ENCODE data around the gene RRBP1.

RRBP1 gene

GRCh38 chr20:17636523-17637412 is 45.3 kb downstream of the RRBP1 start:
- no peak for DNase-seq (ENCODE audit: low spot score)

- DNase-seq (ENCODE audit: low spot score) = peak; percentile 27
Observed at GRCh38 chr20:17635332-17636244, 46.5 kb downstream of the RRBP1 start.

GRCh38 chr20:17634661-17635331 is 47.2 kb downstream of the RRBP1 start:
- no peak for DNase-seq (ENCODE audit: low spot score)

- no peak for DNase-seq (ENCODE audit: low spot score)
Observed at GRCh38 chr20:17633850-17634500, 48.1 kb downstream of the RRBP1 start.

- DNase-seq (ENCODE audit: low spot score) = no peak
Observed at GRCh38 chr20:17633221-17633849, 48.7 kb downstream of the RRBP1 start.

- DNase-seq (ENCODE audit: low spot score) = no peak
Observed at GRCh38 chr20:17631576-17632319, 50.3 kb downstream of the RRBP1 start.

GRCh38 chr20:17630806-17631195 is 51.2 kb downstream of the RRBP1 start:
- DNase-seq (ENCODE audit: low spot score) = no peak

GRCh38 chr20:17630151-17630805 is 51.8 kb downstream of the RRBP1 start:
- DNase-seq (ENCODE audit: low spot score) = no peak

GRCh38 chr20:17629678-17630089 is 52.4 kb downstream of the RRBP1 start:
- DNase-seq (ENCODE audit: low spot score) = no peak

GRCh38 chr20:17629025-17629424 is 53.0 kb downstream of the RRBP1 start:
- no peak for DNase-seq (ENCODE audit: low spot score)

GRCh38 chr20:17628101-17628841 is 53.8 kb downstream of the RRBP1 start:
- DNase-seq (ENCODE audit: low spot score) = no peak

- DNase-seq (ENCODE audit: low spot score) = no peak
Observed at GRCh38 chr20:17627101-17627955, 54.7 kb downstream of the RRBP1 start.

GRCh38 chr20:17626217-17627007 is 55.6 kb downstream of the RRBP1 start:
- no peak for DNase-seq (ENCODE audit: low spot score)

GRCh38 chr20:17625246-17626051 is 56.6 kb downstream of the RRBP1 start:
- no peak for DNase-seq (ENCODE audit: low spot score)

- no peak for DNase-seq (ENCODE audit: low spot score)
Observed at GRCh38 chr20:17624551-17625245, 57.3 kb downstream of the RRBP1 start.

GRCh38 chr20:17624070-17624469 is 58.0 kb downstream of the RRBP1 start:
- no peak for DNase-seq (ENCODE audit: low spot score)
